Right lobe of liver (tissue), 4 donors: ENCODE measurements around the gene DAGLA.

Experiments
- CTCF ChIP-seq, 4 donors: fragments of 200-600 bp in 3 of 4; fragments of 450-650 bp in 1 of 4; IDR thresholded peaks; one replicate each; pipeline versions ENCODE4 v1.5.1 to v1.8.0; 2016 to 2022; ENCODE audit warnings: antibody characterized with exemption in 4 of 4, mild to moderate bottlenecking in 2 of 4
- POLR2A ChIP-seq: fragments of 450-650 bp; IDR thresholded peaks from one replicate; pipeline ENCODE4 v1.6.1; 2017; ENCODE audit warnings: antibody characterized with exemption, mild to moderate bottlenecking
- donor health status: DM: no; HTN: no; CAD: no.
- donor health status: DM: no; HTN: no; CAD: no.
- donor health status: DM: no; HTN: yes; CAD: no.

- TF ChIP-seq CTCF (IDR thresholded peaks at IDR 0.05) (no peak), POLR2A (no peak)
Measured at GRCh38 chr11:61712314-61712713, 32.1 kb downstream of the DAGLA start.
